Measurements from ENCODE around the gene RBBP6.
"Not testable (repeated sequence)": the region's sequence is repeated elsewhere in the genome, so short reads cannot be mapped to it uniquely, and the experiment has no call there.

RBBP6 gene

GRCh38 chr16:24573141-24573540 is 33.8 kb downstream of the RBBP6 start:
- H3K36me3 ChIP-seq (ENCODE audit: control insufficient read depth, insufficient read depth, low read length), result peaks cover 50% of the 10 kb centered on the region

GRCh38 chr16:24574515-24575485 is 35.4 kb downstream of the RBBP6 start:
- Histone ChIP-seq H3K9me3 (ENCODE audit: control insufficient read depth, insufficient read depth, low read length) (peaks cover 13% of the 10 kb centered on the region; the same call in 1 of the 2 replicates), H3K36me3 (ENCODE audit: control insufficient read depth, insufficient read depth, low read length) (peaks cover 34% of the 10 kb centered on the region)
- H3K4me3 ChIP-seq (ENCODE audit: low read depth, low read length); H3K9ac ChIP-seq (ENCODE audit: low read depth, low read length); H3K27me3 ChIP-seq (ENCODE audit: control insufficient read depth, insufficient read depth, low read length); H3K27ac ChIP-seq (ENCODE audit: low read depth, low read length); H3K4me1 ChIP-seq (ENCODE audit: control insufficient read depth, insufficient read depth, low read length): not testable (repeated sequence)

More at GRCh38 chr16:24573141-24573540, 33.8 kb downstream of the RBBP6 start:
- H3K9ac ChIP-seq (ENCODE audit: low read depth, low read length), result no peak overlapping the region
- no peaks in the 10 kb centered on the region for H3K4me1 ChIP-seq (ENCODE audit: control insufficient read depth, insufficient read depth, low read length)
- H3K4me3 ChIP-seq (ENCODE audit: low read depth, low read length), result no peak overlapping the region
- H3K27ac ChIP-seq (ENCODE audit: low read depth, low read length), result no peak overlapping the region
- H3K27me3 ChIP-seq (ENCODE audit: control insufficient read depth, insufficient read depth, low read length), result no peaks in the 10 kb centered on the region
- peaks cover 15% of the 10 kb centered on the region; the same call in 1 of the 2 replicates for H3K9me3 ChIP-seq (ENCODE audit: control insufficient read depth, insufficient read depth, low read length)

GRCh38 chr16:24575791-24576190 is 36.4 kb downstream of the RBBP6 start:
- H3K4me3 ChIP-seq (ENCODE audit: low read depth, low read length); H3K27ac ChIP-seq (ENCODE audit: low read depth, low read length); H3K27me3 ChIP-seq (ENCODE audit: control insufficient read depth, insufficient read depth, low read length); H3K9ac ChIP-seq (ENCODE audit: low read depth, low read length); H3K4me1 ChIP-seq (ENCODE audit: control insufficient read depth, insufficient read depth, low read length): not testable (repeated sequence)
- H3K36me3 ChIP-seq (ENCODE audit: control insufficient read depth, insufficient read depth, low read length), result peaks cover 24% of the 10 kb centered on the region
- peaks cover 13% of the 10 kb centered on the region; the same call in 1 of the 2 replicates for H3K9me3 ChIP-seq (ENCODE audit: control insufficient read depth, insufficient read depth, low read length)

DNA sequence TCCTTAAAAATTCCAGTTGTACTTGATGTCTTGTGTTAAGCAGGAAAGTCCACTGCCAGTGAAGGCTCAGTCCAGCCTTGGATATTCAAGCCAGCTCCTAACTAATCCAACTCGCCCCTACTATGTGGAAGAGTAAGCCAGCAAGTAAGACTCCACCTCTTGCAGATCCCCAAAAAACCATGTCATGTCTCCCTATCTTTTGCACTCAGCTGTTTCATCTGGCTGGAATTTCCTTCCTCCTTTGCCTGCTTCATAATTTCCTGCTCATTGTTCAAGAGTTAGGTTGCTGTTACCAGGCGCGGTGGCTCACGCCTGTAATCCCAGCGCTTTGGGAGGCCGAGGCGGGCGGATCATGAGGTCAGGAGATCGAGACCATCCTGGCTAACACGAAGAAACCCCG is 37.8 kb downstream of the RBBP6 start:
- no peak overlapping the region for H3K27ac ChIP-seq (ENCODE audit: low read depth, low read length)
- H3K27me3 ChIP-seq (ENCODE audit: control insufficient read depth, insufficient read depth, low read length), result no peaks in the 10 kb centered on the region
- no peak overlapping the region for H3K9ac ChIP-seq (ENCODE audit: low read depth, low read length)
- H3K4me3 ChIP-seq (ENCODE audit: low read depth, low read length), result no peak overlapping the region
- H3K4me1 ChIP-seq (ENCODE audit: control insufficient read depth, insufficient read depth, low read length), result no peaks in the 10 kb centered on the region
- H3K36me3 ChIP-seq (ENCODE audit: control insufficient read depth, insufficient read depth, low read length), result peaks cover 10% of the 10 kb centered on the region
- H3K9me3 ChIP-seq (ENCODE audit: control insufficient read depth, insufficient read depth, low read length), result peaks cover 6% of the 10 kb centered on the region; the same call in 1 of the 2 replicates

DNA sequence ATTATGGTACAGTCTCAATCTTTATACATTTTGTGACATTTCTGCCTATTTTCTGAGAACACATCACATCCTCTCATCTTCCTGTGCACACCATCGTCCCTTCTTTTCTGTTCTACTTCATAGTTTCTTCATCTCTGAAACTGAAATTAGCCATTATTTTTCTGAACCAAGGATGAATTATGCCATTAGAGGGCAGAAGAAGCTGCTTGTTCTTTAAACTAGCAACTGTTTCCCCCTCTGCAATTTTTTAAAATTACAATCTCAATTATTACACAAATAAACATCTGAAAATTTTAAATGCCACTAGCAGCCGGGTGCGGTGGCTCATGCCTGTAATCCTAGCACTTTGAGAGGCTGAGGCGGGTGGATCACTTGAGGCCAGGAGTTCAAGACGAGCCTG is 41.3 kb downstream of the RBBP6 start:
- no peaks in the 10 kb centered on the region for H3K9me3 ChIP-seq (ENCODE audit: control insufficient read depth, insufficient read depth, low read length)
- no peak overlapping the region for H3K27ac ChIP-seq (ENCODE audit: low read depth, low read length)
- H3K9ac ChIP-seq (ENCODE audit: low read depth, low read length), result no peak overlapping the region
- H3K27me3 ChIP-seq (ENCODE audit: control insufficient read depth, insufficient read depth, low read length), result no peaks in the 10 kb centered on the region
- no peaks in the 10 kb centered on the region for H3K36me3 ChIP-seq (ENCODE audit: control insufficient read depth, insufficient read depth, low read length)
- H3K4me3 ChIP-seq (ENCODE audit: low read depth, low read length), result no peak overlapping the region
- no peaks in the 10 kb centered on the region for H3K4me1 ChIP-seq (ENCODE audit: control insufficient read depth, insufficient read depth, low read length)

- Histone ChIP-seq H3K4me1 (ENCODE audit: control insufficient read depth, insufficient read depth, low read length) (no peaks in the 10 kb centered on the region), H3K36me3 (ENCODE audit: control insufficient read depth, insufficient read depth, low read length) (no peaks in the 10 kb centered on the region), H3K27me3 (ENCODE audit: control insufficient read depth, insufficient read depth, low read length) (no peaks in the 10 kb centered on the region), H3K4me3 (ENCODE audit: low read depth, low read length) (no peak overlapping the region), H3K9me3 (ENCODE audit: control insufficient read depth, insufficient read depth, low read length) (no peaks in the 10 kb centered on the region), H3K27ac (ENCODE audit: low read depth, low read length) (no peak overlapping the region), H3K9ac (ENCODE audit: low read depth, low read length) (no peak overlapping the region)
Observed at GRCh38 chr16:24583494-24583893, 44.1 kb downstream of the RBBP6 start.

GRCh38 chr16:24589997-24590396 is 50.6 kb downstream of the RBBP6 start:
- no peak overlapping the region for H3K4me3 ChIP-seq (ENCODE audit: low read depth, low read length)
- H3K27ac ChIP-seq (ENCODE audit: low read depth, low read length), result no peak overlapping the region
- H3K9me3 ChIP-seq (ENCODE audit: control insufficient read depth, insufficient read depth, low read length), result no peaks in the 10 kb centered on the region
- H3K9ac ChIP-seq (ENCODE audit: low read depth, low read length), result no peak overlapping the region
- H3K36me3 ChIP-seq (ENCODE audit: control insufficient read depth, insufficient read depth, low read length), result no peaks in the 10 kb centered on the region
- H3K4me1 ChIP-seq (ENCODE audit: control insufficient read depth, insufficient read depth, low read length), result no peaks in the 10 kb centered on the region
- no peaks in the 10 kb centered on the region for H3K27me3 ChIP-seq (ENCODE audit: control insufficient read depth, insufficient read depth, low read length)

- no peaks in the 10 kb centered on the region for H3K27me3 ChIP-seq (ENCODE audit: control insufficient read depth, insufficient read depth, low read length)
- H3K4me3 ChIP-seq (ENCODE audit: low read depth, low read length), result no peak overlapping the region
- H3K9ac ChIP-seq (ENCODE audit: low read depth, low read length), result no peak overlapping the region
- H3K36me3 ChIP-seq (ENCODE audit: control insufficient read depth, insufficient read depth, low read length), result no peaks in the 10 kb centered on the region
- H3K27ac ChIP-seq (ENCODE audit: low read depth, low read length), result no peak overlapping the region
- no peaks in the 10 kb centered on the region for H3K9me3 ChIP-seq (ENCODE audit: control insufficient read depth, insufficient read depth, low read length)
- no peaks in the 10 kb centered on the region for H3K4me1 ChIP-seq (ENCODE audit: control insufficient read depth, insufficient read depth, low read length)
Observed at GRCh38 chr16:24598777-24599437, 59.5 kb downstream of the RBBP6 start.

- Histone ChIP-seq H3K27ac (ENCODE audit: low read depth, low read length) (no peak overlapping the region), H3K27me3 (ENCODE audit: control insufficient read depth, insufficient read depth, low read length) (peaks cover 26% of the 10 kb centered on the region), H3K36me3 (ENCODE audit: control insufficient read depth, insufficient read depth, low read length) (no peaks in the 10 kb centered on the region), H3K9me3 (ENCODE audit: control insufficient read depth, insufficient read depth, low read length) (no peaks in the 10 kb centered on the region), H3K4me3 (ENCODE audit: low read depth, low read length) (peak overlapping the region; percentile 61), H3K9ac (ENCODE audit: low read depth, low read length) (no peak overlapping the region), H3K4me1 (ENCODE audit: control insufficient read depth, insufficient read depth, low read length) (no peaks in the 10 kb centered on the region)
Observed at GRCh38 chr16:24609417-24609739, 70.0 kb downstream of the RBBP6 start.

DNA sequence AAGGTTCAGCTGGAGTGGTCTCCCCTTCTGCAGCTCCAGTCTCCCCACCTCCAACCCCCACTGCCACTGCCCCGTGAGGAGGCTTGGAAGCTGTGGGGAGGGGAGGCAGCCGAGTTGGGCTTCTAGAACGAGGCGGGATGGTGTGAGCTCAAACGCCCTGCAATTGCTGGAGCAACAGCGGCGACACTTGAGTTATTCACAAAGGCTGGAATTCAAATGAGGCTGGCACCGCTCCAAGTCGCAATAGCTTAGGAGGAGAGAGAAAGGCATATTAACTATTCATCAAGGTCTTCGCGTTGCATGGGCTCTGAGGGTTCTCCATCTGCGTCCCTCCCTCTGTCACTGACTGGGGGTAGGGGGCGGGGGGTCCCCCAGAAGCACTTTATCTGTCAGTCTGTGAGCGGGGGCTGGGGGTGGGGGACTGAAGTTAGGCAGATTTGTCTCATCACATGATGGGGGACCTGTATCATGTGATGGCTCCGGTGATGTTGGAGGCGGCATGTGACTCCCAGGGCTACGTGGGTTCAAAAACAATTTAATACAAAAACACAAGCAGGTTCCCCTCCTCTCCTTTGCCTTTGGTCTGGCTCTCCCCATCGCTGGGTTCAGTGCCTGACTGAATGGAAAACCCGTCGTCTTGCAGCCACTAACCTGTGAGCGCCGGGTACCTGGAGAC is 70.5 kb downstream of the RBBP6 start:
- Histone ChIP-seq H3K4me3 (ENCODE audit: low read depth, low read length) (peak overlapping the region; percentile 61), H3K27ac (ENCODE audit: low read depth, low read length) (no peak overlapping the region), H3K36me3 (ENCODE audit: control insufficient read depth, insufficient read depth, low read length) (no peaks in the 10 kb centered on the region), H3K9me3 (ENCODE audit: control insufficient read depth, insufficient read depth, low read length) (no peaks in the 10 kb centered on the region), H3K4me1 (ENCODE audit: control insufficient read depth, insufficient read depth, low read length) (no peaks in the 10 kb centered on the region), H3K27me3 (ENCODE audit: control insufficient read depth, insufficient read depth, low read length) (peaks cover 26% of the 10 kb centered on the region), H3K9ac (ENCODE audit: low read depth, low read length) (peak overlapping the region; percentile 29; the same call in 1 of the 2 replicates)

- Histone ChIP-seq H3K4me3 (ENCODE audit: low read depth, low read length) (peak overlapping the region; percentile 61), H3K9me3 (ENCODE audit: control insufficient read depth, insufficient read depth, low read length) (no peaks in the 10 kb centered on the region), H3K27me3 (ENCODE audit: control insufficient read depth, insufficient read depth, low read length) (peaks cover 26% of the 10 kb centered on the region), H3K27ac (ENCODE audit: low read depth, low read length) (no peak overlapping the region), H3K4me1 (ENCODE audit: control insufficient read depth, insufficient read depth, low read length) (no peaks in the 10 kb centered on the region), H3K9ac (ENCODE audit: low read depth, low read length) (peak overlapping the region; percentile 29; the same call in 1 of the 2 replicates), H3K36me3 (ENCODE audit: control insufficient read depth, insufficient read depth, low read length) (no peaks in the 10 kb centered on the region)
Observed at GRCh38 chr16:24610416-24610755, 71.0 kb downstream of the RBBP6 start.
